Liver (tissue), 3 donors: ENCODE results near the gene CWC27.

Experiments used
- ATF3 ChIP-seq: IDR thresholded peaks from 2 replicates; pipeline ENCODE4 v1.6.1; 2016; ENCODE audit warnings: antibody characterized with exemption
- CTCF ChIP-seq: fragments of 150-350 bp; IDR thresholded peaks from 2 replicates; pipeline ENCODE4 v1.5.1; 2017; ENCODE audit warnings: improper control_type of control experiment, low read depth, low read length; ENCODE audit not compliant: missing input control
- EGR1 ChIP-seq, 2 donors: IDR thresholded peaks; 2 replicates each; pipeline ENCODE4 v1.6.1; 2016 to 2018; ENCODE audit warnings: antibody characterized with exemption in 2 of 2, low read depth in 2 of 2
- GABPA ChIP-seq, 2 donors: IDR thresholded peaks in 1 of 2; conservative IDR thresholded peaks in 1 of 2; 2 replicates each; pipeline ENCODE4 v1.6.1; 2016; ENCODE audit warnings: antibody characterized with exemption in 2 of 2, mild to moderate bottlenecking in 1 of 2, moderate library complexity in 1 of 2
- JUND ChIP-seq, 2 donors: IDR thresholded peaks; 2 replicates each; pipeline ENCODE4 v1.6.1; 2016; ENCODE audit warnings: antibody characterized with exemption in 2 of 2
- MAX ChIP-seq: IDR thresholded peaks from 2 replicates; pipeline ENCODE4 v1.6.1; 2016; ENCODE audit warnings: antibody characterized with exemption
- RAD21 ChIP-seq, 2 donors: IDR thresholded peaks; 2 replicates each; pipeline ENCODE4 v1.6.1; 2016; ENCODE audit warnings: antibody characterized with exemption in 2 of 2, mild to moderate bottlenecking in 2 of 2
- REST ChIP-seq: IDR thresholded peaks from 2 replicates; pipeline ENCODE4 v1.6.1; 2016; ENCODE audit warnings: antibody characterized with exemption, mild to moderate bottlenecking
- RXRA ChIP-seq, 2 donors: IDR thresholded peaks; 2 replicates each; pipeline ENCODE4 v1.6.1; 2017 to 2018; ENCODE audit warnings: antibody characterized with exemption in 2 of 2, mild to moderate bottlenecking in 1 of 2
- SP1 ChIP-seq: IDR thresholded peaks from 2 replicates; pipeline ENCODE4 v1.6.1; 2018; ENCODE audit warnings: antibody characterized with exemption, mild to moderate bottlenecking
- TAF1 ChIP-seq: conservative IDR thresholded peaks from 2 replicates; pipeline ENCODE4 v1.6.1; 2016; ENCODE audit warnings: antibody characterized with exemption, mild to moderate bottlenecking
- YY1 ChIP-seq: IDR thresholded peaks from 2 replicates; pipeline ENCODE4 v1.6.1; 2016; ENCODE audit warnings: antibody characterized with exemption, mild to moderate bottlenecking
- donor health status: healthy.
- donor health status: healthy.

GRCh38 chr5:64754066-64754465, 14.7 kb upstream of the CWC27 start:
- TF ChIP-seq RAD21 (IDR thresholded peaks at IDR 0.05) (no peak), CTCF (no peak), SP1 (no peak), REST (no peak), EGR1 (IDR thresholded peaks at IDR 0.05; ENCODE audit: low read depth in 2 of 2) (no peak), RXRA (IDR thresholded peaks at IDR 0.05) (no peak), YY1 (no peak), TAF1 (no peak), ATF3 (no peak), MAX (no peak), JUND (IDR thresholded peaks at IDR 0.05) (no peak), GABPA (IDR thresholded peaks at IDR 0.05 in 1 of 2, conservative IDR thresholded peaks at IDR 0.05 in 1 of 2) (no peak)
